Measurements from ENCODE around the gene PIBF1.
A peak's percentile ranks its signal among the peaks of the same experiment; 100 is the strongest.
"Not testable (repeated sequence)": the region's sequence is repeated elsewhere in the genome, so short reads cannot be mapped to it uniquely, and the experiment has no call there.

PIBF1 gene

GRCh38 chr13:72757792-72758535 lies 24.0 kb upstream of the PIBF1 start:
- in situ Hi-C loops (cut with MboI; ENCODE audit: low pct_unique_long_range_greater_than_20kb, low sequenced_read_pairs, unreplicated experiment), result no loop called here
- no peak for TF ChIP-seq CTCF (IDR thresholded peaks at IDR 0.05; ENCODE audit: extremely low read depth, insufficient read depth, missing control alignments)
- DNase-seq (ENCODE audit: low spot score), result no peak

GRCh38 chr13:72760189-72760588 lies 21.7 kb upstream of the PIBF1 start:
- in situ Hi-C loops (cut with MboI; ENCODE audit: low pct_unique_long_range_greater_than_20kb, low sequenced_read_pairs, unreplicated experiment), result no loop called here
- DNase-seq (ENCODE audit: low spot score), result no peak
- TF ChIP-seq CTCF (IDR thresholded peaks at IDR 0.05; ENCODE audit: extremely low read depth, insufficient read depth, missing control alignments), result no peak

- in situ Hi-C loops (cut with MboI; ENCODE audit: low pct_unique_long_range_greater_than_20kb, low sequenced_read_pairs, unreplicated experiment), result no loop called here
- TF ChIP-seq CTCF (IDR thresholded peaks at IDR 0.05; ENCODE audit: extremely low read depth, insufficient read depth, missing control alignments), result no peak
- no peak for DNase-seq (ENCODE audit: low spot score)
Observed at GRCh38 chr13:72763411-72763810, 18.5 kb upstream of the PIBF1 start.

DNA sequence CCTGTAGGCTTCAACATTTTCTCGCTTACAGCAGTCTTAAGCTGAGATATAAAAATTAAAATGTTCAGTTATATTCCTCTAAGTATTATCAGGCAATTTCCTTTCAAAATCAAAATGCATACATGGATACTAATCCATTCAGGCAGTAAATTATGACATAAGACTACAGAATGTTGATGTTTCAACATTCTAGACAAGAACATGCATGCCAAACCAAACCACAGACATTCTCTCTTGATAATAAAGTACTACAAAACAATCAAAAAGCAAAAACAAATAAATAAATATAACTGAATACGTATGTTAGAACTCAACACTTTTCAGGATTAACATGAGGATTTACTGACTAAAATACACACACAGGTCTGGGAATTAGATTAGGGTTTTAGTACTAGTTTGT lies 7.9 kb upstream of the PIBF1 start:
- no peak for TF ChIP-seq CTCF (IDR thresholded peaks at IDR 0.05; ENCODE audit: extremely low read depth, insufficient read depth, missing control alignments)
- DNase-seq (ENCODE audit: low spot score), result no peak
- in situ Hi-C loops (cut with MboI; ENCODE audit: low pct_unique_long_range_greater_than_20kb, low sequenced_read_pairs, unreplicated experiment), result no loop called here

DNA sequence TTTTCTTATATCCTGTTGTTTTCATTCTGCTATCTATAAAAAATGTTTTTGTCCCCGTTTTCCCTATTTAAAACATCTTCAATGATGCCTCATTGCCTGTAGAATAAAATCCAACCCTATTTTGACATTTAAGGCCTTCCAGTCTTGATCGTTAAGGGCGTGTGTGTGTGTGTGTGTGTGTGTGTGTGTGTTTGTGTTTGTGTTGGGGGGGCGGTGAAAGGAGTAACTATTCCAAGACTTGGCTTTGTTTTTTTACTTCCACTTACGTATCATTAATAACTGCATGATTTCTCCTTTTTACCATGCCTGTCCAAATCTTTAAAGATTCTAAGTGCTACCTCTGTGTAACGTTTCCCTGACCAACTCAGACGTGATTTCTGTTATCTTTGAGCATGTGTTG lies 784 bp downstream of the PIBF1 start:
- no peak for TF ChIP-seq CTCF (IDR thresholded peaks at IDR 0.05; ENCODE audit: extremely low read depth, insufficient read depth, missing control alignments)
- in situ Hi-C loops (cut with MboI; ENCODE audit: low pct_unique_long_range_greater_than_20kb, low sequenced_read_pairs, unreplicated experiment), result no loop called here
- DNase-seq (ENCODE audit: low spot score), result peak; percentile 6

DNA sequence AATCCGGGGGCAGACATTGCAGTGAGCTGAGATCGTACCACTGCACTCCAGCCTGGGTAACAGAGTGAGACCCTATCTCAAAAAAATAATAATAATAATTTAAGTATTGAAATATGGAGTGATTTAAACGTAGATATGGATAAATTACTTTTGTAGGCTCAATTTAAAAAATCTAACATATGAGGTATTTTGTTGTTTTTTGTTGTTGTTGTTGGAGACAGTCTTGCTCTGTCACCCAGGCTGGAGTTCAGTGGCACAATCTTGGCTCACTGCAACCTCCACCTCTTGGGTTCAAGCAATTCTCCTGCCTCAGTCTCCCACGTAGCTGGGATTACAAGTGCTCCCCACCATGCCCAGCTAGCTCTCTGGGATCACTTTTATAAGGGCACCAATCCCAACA lies 2.7 kb downstream of the PIBF1 start:
- in situ Hi-C loops (cut with MboI; ENCODE audit: low pct_unique_long_range_greater_than_20kb, low sequenced_read_pairs, unreplicated experiment), result not testable (repeated sequence)

DNA sequence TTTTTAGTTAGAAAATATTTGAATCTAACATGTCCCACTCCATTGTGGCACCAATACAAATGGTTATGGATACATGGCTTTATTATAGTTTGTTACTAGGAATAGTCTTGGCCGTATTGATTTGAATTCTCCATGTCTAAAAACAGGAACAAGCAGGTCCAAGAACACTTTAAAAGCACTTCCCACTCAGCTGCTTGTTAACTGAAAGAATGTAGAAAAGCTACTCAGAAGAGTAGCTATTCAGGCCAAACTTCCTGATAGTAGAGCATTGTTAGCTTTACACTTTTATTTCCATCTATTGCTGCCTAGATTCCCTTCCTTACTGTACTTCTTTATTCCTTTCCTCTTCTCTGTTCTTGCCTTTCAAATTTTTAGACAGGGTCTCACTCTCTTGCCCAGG lies 6.9 kb downstream of the PIBF1 start:
- no peak for TF ChIP-seq CTCF (IDR thresholded peaks at IDR 0.05; ENCODE audit: extremely low read depth, insufficient read depth, missing control alignments)
- in situ Hi-C loops (cut with MboI; ENCODE audit: low pct_unique_long_range_greater_than_20kb, low sequenced_read_pairs, unreplicated experiment), result no loop called here
- DNase-seq (ENCODE audit: low spot score), result no peak

More for the DNA sequence above, 2.7 kb downstream of the PIBF1 start:
- not testable (repeated sequence) for DNase-seq (ENCODE audit: low spot score)

Measured in GM13977 (cell line).